ENCODE data around the gene CCDC15.

- no peak for TF ChIP-seq CTCF (conservative IDR thresholded peaks at IDR 0.05; ENCODE audit: low read depth, low read length)
- TF ChIP-seq FOS (IDR thresholded peaks at IDR 0.05; ENCODE audit: low read depth, low read length), result no peak
- TF ChIP-seq POLR2A (IDR thresholded peaks at IDR 0.05; ENCODE audit: low read depth, low read length), result no peak
- TF ChIP-seq NFE2L2 (IDR thresholded peaks at IDR 0.05; ENCODE audit: low read depth, low read length), result no peak
- no peak for TF ChIP-seq SMC3 (IDR thresholded peaks at IDR 0.05; ENCODE audit: low read depth, low read length)
- no peak for TF ChIP-seq CHD1 (IDR thresholded peaks at IDR 0.05; ENCODE audit: low read depth, low read length)
- TF ChIP-seq RAD21 (IDR thresholded peaks at IDR 0.05; ENCODE audit: low read length), result no peak
- no peak for TF ChIP-seq MAFK (IDR thresholded peaks at IDR 0.05; ENCODE audit: low read depth, low read length)
- TF ChIP-seq CEBPB (IDR thresholded peaks at IDR 0.05; ENCODE audit: low read depth, low read length), result no peak
- no peak for TF ChIP-seq RCOR1 (IDR thresholded peaks at IDR 0.05; ENCODE audit: insufficient replicate concordance, low read length)
- TF ChIP-seq RFX5 (IDR thresholded peaks at IDR 0.05; ENCODE audit: low read depth, low read length), result no peak
These were observed 33.1 kb downstream of the CCDC15 start for GRCh38 chr11:124987096-124987495.

Measured in IMR-90 (cell line).